Glomerular visceral epithelial cell (primary cell): ENCODE results near the gene ATP1A1.

Experiments used
- DNase-seq: peaks from one replicate; pipeline ENCODE4 v3.0.0-alpha.2; 2016; ENCODE audit errors: extremely low spot score

Gene ATP1A1

GRCh38 chr1:116372191-116372590 is 853 bp upstream of the ATP1A1 start:
- no peak for DNase-seq

- peak; percentile 52 for DNase-seq
These were observed 648 bp downstream of the ATP1A1 start for GRCh38 chr1:116373431-116374352.

- DNase-seq = peak; percentile 5
These were observed 1.5 kb downstream of the ATP1A1 start for GRCh38 chr1:116374353-116375147.

- no peak for DNase-seq
These were observed 2.3 kb downstream of the ATP1A1 start for GRCh38 chr1:116375148-116375886.

GRCh38 chr1:116375887-116376728 is 3.1 kb downstream of the ATP1A1 start:
- DNase-seq = peak; percentile 61

- no peak for DNase-seq
These were observed 3.7 kb downstream of the ATP1A1 start for GRCh38 chr1:116376729-116377086.

- peak; percentile 64 for DNase-seq
These were observed 4.8 kb downstream of the ATP1A1 start for GRCh38 chr1:116377541-116378529.

GRCh38 chr1:116379057-116379630 is 6.1 kb downstream of the ATP1A1 start:
- no peak for DNase-seq

GRCh38 chr1:116379674-116380498 is 6.8 kb downstream of the ATP1A1 start:
- no peak for DNase-seq

GRCh38 chr1:116380499-116381242 is 7.6 kb downstream of the ATP1A1 start:
- no peak for DNase-seq

GRCh38 chr1:116382321-116382720 is 9.3 kb downstream of the ATP1A1 start:
- no peak for DNase-seq

GRCh38 chr1:116382857-116383483 is 9.9 kb downstream of the ATP1A1 start:
- no peak for DNase-seq

GRCh38 chr1:116386042-116386441 is 13.0 kb downstream of the ATP1A1 start:
- DNase-seq = no peak

GRCh38 chr1:116387551-116387950 is 14.5 kb downstream of the ATP1A1 start:
- no peak for DNase-seq

GRCh38 chr1:116388122-116388521 is 15.1 kb downstream of the ATP1A1 start:
- no peak for DNase-seq

- no peak for DNase-seq
These were observed 16.0 kb downstream of the ATP1A1 start for GRCh38 chr1:116389013-116389412.

- DNase-seq = no peak
These were observed 16.6 kb downstream of the ATP1A1 start for GRCh38 chr1:116389686-116390085.

GRCh38 chr1:116390195-116390594 is 17.2 kb downstream of the ATP1A1 start:
- DNase-seq = no peak
